Stimulated activated memory B cell treated with anti-CD40 and anti-IgM and Interleukin-4, amounts not matched to agents 10 μg/mL and 1 μg/mL and 100 μg/mL, for 72 hours (primary cell): ENCODE results near the gene PLSCR1.

Experiments
- ATAC-seq: fragments of 150-1000 bp; cut with Tn5 transposase; 2 replicates; pipeline ENCODE4 v1.10.0; 2021
- H3K27ac Mint-ChIP-seq: one replicate; pipeline ENCODE4 v1.8.0; 2022; ENCODE audit warnings: mild to moderate bottlenecking, mixed read lengths
- H3K27me3 Mint-ChIP-seq: one replicate; pipeline ENCODE4 v1.8.0; 2022; ENCODE audit warnings: mixed read lengths
- H3K36me3 Mint-ChIP-seq: one replicate; pipeline ENCODE4 v1.8.0; 2022; ENCODE audit warnings: mixed read lengths
- H3K4me1 Mint-ChIP-seq: one replicate; pipeline ENCODE4 v1.8.0; 2022; ENCODE audit warnings: mixed read lengths
- H3K4me3 Mint-ChIP-seq: one replicate; pipeline ENCODE4 v1.8.0; 2022; ENCODE audit warnings: mild to moderate bottlenecking, moderate library complexity, mixed read lengths
- H3K9me3 Mint-ChIP-seq: one replicate; pipeline ENCODE4 v1.8.0; 2022; ENCODE audit warnings: mixed read lengths

The PLSCR1 gene

DNA sequence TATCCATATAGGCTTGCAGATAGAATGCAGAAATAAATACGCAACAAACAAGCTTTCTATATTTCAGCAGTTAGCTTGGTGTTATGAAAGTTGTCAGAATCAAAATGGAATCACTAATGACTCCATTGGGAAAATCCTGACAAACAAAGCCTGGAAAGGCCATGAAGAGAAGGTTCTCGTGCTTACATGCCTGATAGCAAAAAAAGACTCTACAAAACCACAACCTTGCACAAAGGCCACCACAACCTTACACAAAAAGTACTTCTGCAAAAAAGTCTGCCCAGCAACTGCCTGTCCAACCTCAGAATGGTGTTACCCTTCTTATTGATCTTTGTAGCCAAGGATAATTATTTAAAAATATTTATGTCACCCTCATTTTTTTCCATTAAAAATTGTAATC, 14.4 kb upstream of the PLSCR1 start:
- H3K4me3 Mint-ChIP-seq = no peak overlapping the region
- no peaks in the 10 kb centered on the region for H3K9me3 Mint-ChIP-seq
- peaks cover 20% of the 10 kb centered on the region for H3K27me3 Mint-ChIP-seq
- ATAC-seq = no peak
- no peaks in the 10 kb centered on the region for H3K36me3 Mint-ChIP-seq
- H3K27ac Mint-ChIP-seq = no peak overlapping the region
- H3K4me1 Mint-ChIP-seq = no peaks in the 10 kb centered on the region

DNA sequence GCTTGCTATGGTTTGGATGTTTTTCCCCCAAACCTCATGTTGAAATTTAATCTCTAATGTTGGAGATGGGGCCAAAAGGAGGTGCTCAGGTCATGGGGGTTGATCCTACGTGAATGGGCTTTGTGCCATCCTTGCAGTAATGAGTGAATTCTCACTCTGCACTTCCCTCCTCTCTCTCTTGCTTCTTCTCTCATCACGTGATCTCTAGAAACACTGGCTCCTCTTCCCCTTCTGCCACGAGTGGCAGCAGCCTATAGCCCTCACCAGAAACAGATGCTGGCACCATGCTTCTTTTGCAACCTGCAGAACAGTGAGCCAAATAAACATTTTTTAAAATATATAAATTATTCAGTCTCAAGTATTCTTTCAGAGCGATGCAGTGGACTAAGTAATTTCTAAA, 13.3 kb upstream of the PLSCR1 start:
- H3K9me3 Mint-ChIP-seq = no peaks in the 10 kb centered on the region
- no peak for ATAC-seq
- no peaks in the 10 kb centered on the region for H3K36me3 Mint-ChIP-seq
- no peak overlapping the region for H3K4me3 Mint-ChIP-seq
- peaks cover 13% of the 10 kb centered on the region for H3K27me3 Mint-ChIP-seq
- no peaks in the 10 kb centered on the region for H3K4me1 Mint-ChIP-seq
- no peak overlapping the region for H3K27ac Mint-ChIP-seq

DNA sequence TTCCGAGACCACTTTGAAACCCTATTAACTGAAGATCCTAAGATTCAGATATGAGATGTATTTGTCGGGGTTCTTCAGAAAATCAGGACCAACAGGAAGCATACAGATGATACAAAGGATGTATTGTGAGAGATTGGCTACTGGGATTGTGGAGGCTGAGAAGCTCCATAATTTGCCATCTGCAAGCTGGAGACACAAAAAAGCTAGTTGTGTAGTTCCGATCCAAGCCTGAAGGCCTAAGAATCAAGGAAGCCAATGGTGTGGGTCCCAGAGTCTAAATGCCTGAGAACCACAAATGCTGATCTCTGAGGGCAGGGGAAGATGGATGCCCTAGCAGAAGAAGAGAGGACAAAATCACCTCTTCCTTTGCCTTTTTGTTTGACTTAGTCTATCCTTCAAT, 10.9 kb upstream of the PLSCR1 start:
- no peaks in the 10 kb centered on the region for H3K27me3 Mint-ChIP-seq
- no peak for ATAC-seq
- no peak overlapping the region for H3K27ac Mint-ChIP-seq
- no peaks in the 10 kb centered on the region for H3K9me3 Mint-ChIP-seq
- no peaks in the 10 kb centered on the region for H3K36me3 Mint-ChIP-seq
- no peak overlapping the region for H3K4me3 Mint-ChIP-seq
- peaks cover 11% of the 10 kb centered on the region for H3K4me1 Mint-ChIP-seq

DNA sequence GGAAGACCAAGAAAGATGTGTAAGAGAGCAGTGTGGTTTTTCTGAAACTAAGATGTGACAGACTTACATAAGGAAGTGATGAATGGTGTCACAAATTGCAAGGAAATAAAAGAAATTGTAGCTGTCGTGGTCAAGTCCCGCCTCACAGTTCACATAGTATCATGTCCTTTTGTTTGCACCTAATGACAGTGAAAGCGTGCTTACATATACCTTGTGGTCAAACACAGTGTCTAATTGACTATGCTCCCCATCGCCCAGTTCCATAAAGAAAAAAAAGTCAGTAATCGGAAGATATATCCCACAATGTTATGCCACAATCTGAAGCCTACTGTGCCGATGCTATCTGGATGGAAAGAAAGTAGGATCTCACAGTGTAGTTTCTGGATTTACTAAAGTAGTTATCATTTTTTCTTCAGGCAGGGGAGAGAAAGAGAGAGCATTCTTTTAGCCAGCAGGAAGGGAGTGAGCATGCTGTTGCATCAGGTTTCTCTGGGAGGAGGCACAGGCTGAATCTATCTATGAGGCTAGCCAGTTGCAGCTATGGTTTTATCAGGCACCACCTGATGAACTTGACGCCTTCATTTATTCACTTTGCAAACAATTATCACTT, 9.8 kb upstream of the PLSCR1 start:
- no peak overlapping the region for H3K27ac Mint-ChIP-seq
- ATAC-seq = no peak
- H3K4me1 Mint-ChIP-seq = peaks cover 15% of the 10 kb centered on the region
- H3K9me3 Mint-ChIP-seq = no peaks in the 10 kb centered on the region
- H3K27me3 Mint-ChIP-seq = no peaks in the 10 kb centered on the region
- no peaks in the 10 kb centered on the region for H3K36me3 Mint-ChIP-seq
- H3K4me3 Mint-ChIP-seq = no peak overlapping the region

DNA sequence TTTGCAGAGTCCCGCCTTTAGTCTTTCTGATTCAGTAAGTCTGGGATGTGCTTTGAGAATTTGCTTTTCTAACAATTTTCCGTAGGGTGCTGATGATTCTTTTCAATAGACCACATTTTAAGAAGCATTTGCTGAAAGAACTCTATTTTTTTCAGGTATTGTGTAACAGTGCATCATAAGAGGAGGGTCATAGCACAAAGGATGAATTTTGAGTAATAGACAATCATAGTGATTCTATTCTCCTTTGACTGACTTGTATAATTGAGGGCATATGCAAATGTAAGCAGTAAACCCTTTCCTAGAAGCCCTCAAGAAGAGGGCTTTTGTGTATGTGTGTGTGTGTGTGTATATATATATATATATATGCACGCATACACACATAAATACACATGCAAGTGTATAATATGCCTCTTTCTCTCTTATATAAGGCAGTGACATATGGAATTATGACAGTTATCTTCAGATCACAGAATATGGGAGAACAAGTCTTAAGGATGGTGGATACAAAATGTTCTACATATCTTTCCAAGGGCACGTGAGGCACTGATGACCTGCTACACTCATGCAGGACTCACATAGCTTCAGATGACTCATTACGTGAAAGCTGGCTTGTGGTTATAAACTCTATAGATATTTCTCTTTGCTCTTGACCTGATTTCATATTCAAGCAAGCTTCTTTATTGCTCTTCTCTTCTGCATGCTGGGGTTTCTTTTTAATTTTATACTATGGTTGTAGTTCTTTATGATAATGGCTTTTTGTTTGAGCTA, 6.5 kb upstream of the PLSCR1 start:
- peak overlapping the region; percentile 14 for H3K27ac Mint-ChIP-seq
- peak; percentile 61 for ATAC-seq
- peaks cover 22% of the 10 kb centered on the region for H3K4me1 Mint-ChIP-seq
- H3K4me3 Mint-ChIP-seq = no peak overlapping the region
- H3K36me3 Mint-ChIP-seq = no peaks in the 10 kb centered on the region
- H3K9me3 Mint-ChIP-seq = no peaks in the 10 kb centered on the region
- H3K27me3 Mint-ChIP-seq = no peaks in the 10 kb centered on the region

DNA sequence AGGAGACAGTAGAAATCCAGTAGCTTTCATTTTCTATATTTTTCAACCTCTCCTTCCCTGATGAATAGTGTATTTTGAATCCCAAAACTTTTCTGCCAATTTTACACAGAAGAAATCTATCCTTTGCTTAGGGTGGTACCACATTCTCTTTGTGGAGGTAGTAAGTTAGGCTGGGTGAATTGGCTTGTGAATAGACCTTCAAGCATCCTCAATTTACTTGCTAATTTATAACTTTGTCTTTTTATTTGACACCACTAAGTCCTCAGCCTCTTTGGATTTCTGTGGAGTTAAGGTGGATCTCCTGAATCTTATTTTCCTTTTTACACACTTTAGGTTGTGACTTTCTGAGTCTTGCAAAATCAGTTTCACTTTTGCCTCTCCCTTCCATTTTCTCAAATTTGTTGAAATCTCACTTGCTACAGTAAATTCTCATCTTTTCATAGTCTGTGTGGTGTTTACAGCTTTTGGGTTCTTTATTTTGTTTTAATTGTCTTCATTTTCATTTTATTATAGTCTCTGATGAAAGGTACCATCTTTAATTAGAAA, 5.7 kb upstream of the PLSCR1 start:
- Mint-ChIP-seq H3K36me3 (no peaks in the 10 kb centered on the region), H3K9me3 (no peaks in the 10 kb centered on the region), H3K27me3 (no peaks in the 10 kb centered on the region), H3K27ac (peak overlapping the region; percentile 14), H3K4me3 (no peak overlapping the region), H3K4me1 (peaks cover 26% of the 10 kb centered on the region)
- ATAC-seq = no peak

DNA sequence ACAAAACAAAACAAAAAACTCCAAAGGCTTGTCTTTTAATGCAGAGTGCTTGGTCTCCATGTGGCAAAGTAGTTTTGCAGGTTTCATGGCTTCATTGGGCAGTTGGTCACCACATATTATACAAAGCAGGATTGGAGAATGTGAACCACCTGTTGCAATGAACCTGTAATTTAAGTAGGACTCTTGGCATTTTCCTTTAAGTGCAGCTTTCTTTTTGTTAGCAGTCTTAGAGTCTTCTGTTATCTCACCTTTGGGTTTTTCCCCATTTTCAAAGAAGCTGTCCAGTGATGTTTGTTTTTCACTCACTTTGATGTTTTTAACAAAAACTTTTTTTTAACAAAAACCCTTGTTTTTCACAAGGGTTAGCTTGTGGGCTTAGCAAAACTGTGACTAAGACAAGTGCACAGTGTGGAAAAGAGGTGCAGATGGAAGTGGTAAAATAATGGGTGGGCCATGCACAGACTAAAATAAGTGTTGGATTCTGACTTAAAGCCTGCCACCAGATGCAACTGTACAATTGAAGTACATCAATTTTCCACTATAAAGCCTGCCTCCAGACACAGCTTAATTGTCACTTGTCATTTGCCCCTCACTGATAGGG, 2.9 kb upstream of the PLSCR1 start:
- no peaks in the 10 kb centered on the region for H3K27me3 Mint-ChIP-seq
- no peak overlapping the region for H3K4me3 Mint-ChIP-seq
- no peaks in the 10 kb centered on the region for H3K9me3 Mint-ChIP-seq
- H3K27ac Mint-ChIP-seq = no peak overlapping the region
- H3K4me1 Mint-ChIP-seq = peaks cover 47% of the 10 kb centered on the region
- ATAC-seq = no peak
- no peaks in the 10 kb centered on the region for H3K36me3 Mint-ChIP-seq

DNA sequence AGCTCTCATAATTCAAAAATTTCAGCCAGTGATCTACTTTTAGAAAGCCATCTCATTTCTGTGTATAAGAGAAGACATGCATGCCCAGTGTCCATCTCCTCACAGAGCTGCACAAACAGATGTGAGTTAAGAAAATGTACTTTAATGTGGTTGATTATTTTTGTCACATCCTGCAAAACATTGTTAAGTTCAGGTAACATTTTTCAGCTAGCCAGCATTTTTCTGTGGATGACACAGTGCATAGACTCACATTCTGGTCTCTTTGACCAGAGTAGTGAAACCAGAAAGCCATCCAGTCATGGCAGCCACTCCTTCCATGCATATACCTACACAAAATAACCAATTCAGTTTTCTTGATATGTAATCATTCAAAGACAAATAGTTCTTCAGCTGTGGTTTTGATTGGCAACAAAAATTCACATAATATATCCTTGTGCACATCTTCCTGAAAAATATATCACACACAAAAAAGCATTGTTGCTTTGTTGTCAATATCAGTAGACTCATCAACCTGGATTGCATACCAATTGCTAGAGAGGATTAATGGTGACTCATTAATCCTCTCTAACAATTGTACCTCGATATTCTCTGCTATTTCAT, 2.1 kb upstream of the PLSCR1 start:
- H3K36me3 Mint-ChIP-seq = no peaks in the 10 kb centered on the region
- H3K4me1 Mint-ChIP-seq = peaks cover 53% of the 10 kb centered on the region
- ATAC-seq = no peak
- no peaks in the 10 kb centered on the region for H3K27me3 Mint-ChIP-seq
- H3K4me3 Mint-ChIP-seq = no peak overlapping the region
- H3K9me3 Mint-ChIP-seq = no peaks in the 10 kb centered on the region
- H3K27ac Mint-ChIP-seq = no peak overlapping the region

DNA sequence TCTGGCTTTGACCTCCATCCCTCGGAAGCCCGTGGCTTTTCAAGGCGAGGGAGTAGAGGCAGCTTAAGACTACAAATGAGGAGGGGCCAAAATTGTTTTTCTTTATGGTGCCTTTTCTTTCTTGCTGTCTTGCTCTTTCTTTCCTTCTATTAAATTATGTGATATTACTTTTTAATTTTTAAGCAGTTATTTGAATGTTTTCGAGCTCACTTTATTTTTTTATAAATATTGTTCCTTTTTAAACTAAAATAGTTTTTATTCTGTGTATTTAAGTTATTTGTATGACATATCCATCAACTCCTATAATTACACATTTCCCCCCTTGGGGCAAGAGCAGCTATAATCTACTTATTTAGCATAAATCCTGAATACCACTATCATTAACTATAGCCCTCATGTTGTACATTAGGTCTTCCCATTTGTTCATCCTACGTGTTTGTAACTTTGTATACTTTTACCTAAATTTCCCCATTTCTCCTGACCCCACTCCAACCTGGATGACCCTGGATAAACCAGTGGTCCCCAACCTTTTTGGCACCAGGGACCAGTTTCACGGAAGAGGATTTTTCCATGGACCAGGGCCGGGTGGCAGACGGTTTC, 622 bp upstream of the PLSCR1 start:
- no peak for ATAC-seq
- peaks cover 51% of the 10 kb centered on the region for H3K4me1 Mint-ChIP-seq
- peak overlapping the region; percentile 81 for H3K4me3 Mint-ChIP-seq
- no peaks in the 10 kb centered on the region for H3K36me3 Mint-ChIP-seq
- peak overlapping the region; percentile 85 for H3K27ac Mint-ChIP-seq
- no peaks in the 10 kb centered on the region for H3K27me3 Mint-ChIP-seq
- H3K9me3 Mint-ChIP-seq = no peaks in the 10 kb centered on the region

DNA sequence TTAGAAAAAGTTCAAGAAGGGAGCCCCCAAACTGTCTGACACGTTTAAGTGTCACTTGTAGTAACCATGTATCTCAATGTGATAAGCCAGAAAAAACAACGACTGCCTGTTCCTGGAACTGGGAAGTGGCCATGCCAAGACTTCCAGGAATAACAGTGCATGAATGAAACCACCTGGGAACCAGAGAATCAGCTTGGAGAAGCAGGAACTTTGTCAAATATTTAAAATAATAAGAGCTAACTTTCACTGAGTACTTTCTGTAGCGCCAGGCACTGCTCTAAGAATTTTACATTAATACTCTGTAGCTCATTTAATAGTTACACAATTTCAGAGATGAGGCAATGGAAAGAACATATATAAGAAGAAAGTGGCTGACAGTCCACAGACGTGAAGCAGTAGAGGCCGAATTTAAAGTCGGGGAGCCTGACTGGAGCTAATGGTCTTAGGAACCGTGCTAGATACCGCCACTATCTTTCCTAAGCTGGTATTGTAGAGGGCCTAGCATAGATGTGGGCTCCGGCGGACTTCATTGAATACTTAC, 876 bp downstream of the PLSCR1 start:
- H3K4me3 Mint-ChIP-seq = peak overlapping the region; percentile 81
- ATAC-seq = peak; percentile 10
- no peaks in the 10 kb centered on the region for H3K9me3 Mint-ChIP-seq
- H3K27me3 Mint-ChIP-seq = no peaks in the 10 kb centered on the region
- peaks cover 56% of the 10 kb centered on the region for H3K4me1 Mint-ChIP-seq
- no peaks in the 10 kb centered on the region for H3K36me3 Mint-ChIP-seq
- H3K27ac Mint-ChIP-seq = peak overlapping the region; percentile 85

DNA sequence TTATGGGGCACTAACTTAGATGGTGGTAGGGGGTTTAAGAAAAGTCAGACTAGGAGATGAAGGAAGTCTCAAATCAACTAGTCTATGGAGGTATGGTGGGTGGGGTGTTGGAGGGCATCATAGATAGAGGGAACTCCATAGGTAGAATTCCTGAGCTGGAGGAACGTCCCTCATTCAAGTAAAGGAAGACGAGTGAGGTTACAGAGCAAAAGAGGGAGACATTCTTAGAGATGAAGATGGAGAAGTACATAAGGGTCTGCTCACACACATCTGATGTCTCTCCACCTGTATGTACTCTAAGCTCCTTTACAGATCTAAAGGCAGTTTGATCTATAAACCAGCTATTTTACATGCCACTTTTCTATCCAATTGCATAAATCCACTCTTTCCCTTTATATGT, 1.4 kb downstream of the PLSCR1 start:
- no peak for ATAC-seq

DNA sequence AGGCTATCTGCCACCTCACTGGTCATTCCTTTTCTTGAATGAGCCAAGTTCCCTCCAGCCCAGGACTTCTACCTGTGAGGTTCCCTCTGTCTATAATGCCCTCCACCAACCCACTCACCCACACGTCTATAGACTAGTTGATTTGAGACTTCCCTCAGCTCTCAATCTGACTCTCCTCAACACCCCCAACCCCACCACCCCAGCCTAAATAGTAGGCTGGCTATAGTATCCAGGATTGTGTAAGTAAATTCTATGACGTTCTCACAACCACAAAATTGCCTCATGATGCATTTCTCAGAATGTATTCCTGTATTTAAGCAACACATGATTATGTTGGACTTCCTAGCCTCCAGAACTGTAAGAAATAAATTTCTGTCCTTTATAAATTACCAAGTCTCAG, 2.2 kb downstream of the PLSCR1 start:
- H3K4me3 Mint-ChIP-seq = no peak overlapping the region
- H3K4me1 Mint-ChIP-seq = peaks cover 60% of the 10 kb centered on the region
- H3K9me3 Mint-ChIP-seq = no peaks in the 10 kb centered on the region
- no peaks in the 10 kb centered on the region for H3K27me3 Mint-ChIP-seq
- peaks cover 5% of the 10 kb centered on the region for H3K36me3 Mint-ChIP-seq
- no peak for ATAC-seq
- H3K27ac Mint-ChIP-seq = peak overlapping the region; percentile 85

More for the DNA sequence above, 1.4 kb downstream of the PLSCR1 start:
- no peaks in the 10 kb centered on the region for H3K36me3 Mint-ChIP-seq
- H3K4me3 Mint-ChIP-seq = peak overlapping the region; percentile 81
- no peaks in the 10 kb centered on the region for H3K27me3 Mint-ChIP-seq
- H3K27ac Mint-ChIP-seq = peak overlapping the region; percentile 85
- no peaks in the 10 kb centered on the region for H3K9me3 Mint-ChIP-seq
- peaks cover 56% of the 10 kb centered on the region for H3K4me1 Mint-ChIP-seq

DNA sequence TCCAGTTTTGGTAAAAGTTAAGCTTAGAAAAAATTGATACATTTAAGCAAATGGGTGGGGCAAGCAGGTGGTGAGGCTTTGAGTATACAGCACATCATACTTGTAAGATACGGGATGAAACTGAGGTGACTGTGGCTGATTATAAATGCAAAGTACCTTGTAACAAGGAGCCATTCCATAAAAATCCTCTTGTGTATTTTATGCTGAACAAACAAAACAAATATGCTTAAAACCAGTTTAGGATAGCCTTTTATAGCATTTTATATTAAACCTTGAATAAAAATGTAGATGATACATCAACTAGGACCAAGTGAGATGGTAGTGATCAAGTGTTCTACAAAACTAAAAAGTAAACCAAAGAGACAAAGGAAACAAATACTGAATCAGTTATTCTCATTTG, 3.4 kb downstream of the PLSCR1 start:
- Mint-ChIP-seq H3K36me3 (peaks cover 7% of the 10 kb centered on the region), H3K27ac (no peak overlapping the region), H3K27me3 (no peaks in the 10 kb centered on the region), H3K4me3 (no peak overlapping the region), H3K4me1 (peaks cover 54% of the 10 kb centered on the region), H3K9me3 (no peaks in the 10 kb centered on the region)
- no peak for ATAC-seq

DNA sequence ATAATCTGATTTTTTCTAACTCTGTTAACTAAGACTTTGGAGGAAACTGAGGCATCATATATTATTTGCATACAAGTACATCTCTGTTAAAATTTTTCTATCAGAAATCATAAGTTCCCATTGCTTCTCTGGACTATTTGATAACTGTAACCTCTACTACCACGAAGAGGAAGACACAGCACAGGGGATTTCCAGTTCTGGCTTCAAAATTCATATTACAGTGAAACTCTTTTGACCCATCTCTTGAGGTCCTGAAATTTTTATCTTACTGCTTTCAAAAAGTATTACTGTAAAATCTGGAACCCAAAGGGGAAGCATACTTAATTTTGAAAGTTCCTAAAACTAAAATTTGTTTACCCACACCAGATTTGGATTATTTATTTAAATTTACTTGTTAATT, 4.2 kb downstream of the PLSCR1 start:
- H3K27ac Mint-ChIP-seq = no peak overlapping the region
- H3K9me3 Mint-ChIP-seq = no peaks in the 10 kb centered on the region
- ATAC-seq = no peak
- H3K27me3 Mint-ChIP-seq = no peaks in the 10 kb centered on the region
- H3K4me1 Mint-ChIP-seq = peaks cover 53% of the 10 kb centered on the region
- no peak overlapping the region for H3K4me3 Mint-ChIP-seq
- H3K36me3 Mint-ChIP-seq = peaks cover 8% of the 10 kb centered on the region

DNA sequence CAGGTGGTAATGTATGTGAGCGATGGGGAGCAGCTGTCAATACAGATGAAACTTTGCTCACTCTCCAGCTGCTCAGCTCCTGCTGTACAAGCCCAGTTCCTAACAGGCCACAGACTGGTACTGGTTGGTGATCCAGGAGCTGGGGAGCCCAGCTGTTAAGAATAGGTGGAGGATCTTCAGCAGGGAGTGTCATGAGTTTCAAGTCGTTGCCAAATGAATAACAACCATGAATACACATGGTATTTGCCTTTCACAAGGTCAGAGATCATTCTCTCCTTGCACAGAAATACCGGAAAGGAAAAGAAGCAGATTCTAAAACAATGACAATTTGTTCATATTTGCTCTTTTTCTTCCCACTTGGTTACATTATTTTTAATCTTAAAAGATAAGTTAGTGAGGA, 5.1 kb downstream of the PLSCR1 start:
- Mint-ChIP-seq H3K4me3 (no peak overlapping the region), H3K4me1 (peaks cover 55% of the 10 kb centered on the region), H3K27ac (no peak overlapping the region), H3K27me3 (no peaks in the 10 kb centered on the region), H3K9me3 (no peaks in the 10 kb centered on the region), H3K36me3 (peaks cover 13% of the 10 kb centered on the region)
- no peak for ATAC-seq
